Suprapubic skin (tissue), 4 donors: Measurements from ENCODE around the gene LRRC4C. TPM values are rescaled to one million over a fixed set of nuclear protein-coding genes. Genes with fewer than 3 reads are reported as not detected.
"Not testable (repeated sequence)": the region's sequence is repeated elsewhere in the genome, so short reads cannot be mapped to it uniquely, and the experiment has no call there.

ENCODE experiments used
- DNase-seq, 2 donors: peaks; one replicate each; pipeline ENCODE4 v3.0.0-alpha.2; 2019; ENCODE audit warnings: low spot score in 2 of 2
- H3K27ac ChIP-seq: fragments of 200-600 bp; sonication (generic); one replicate; pipeline ENCODE4 v1.5.1; 2019
- H3K27me3 ChIP-seq: fragments of 200-600 bp; sonication (generic); one replicate; pipeline ENCODE4 v1.5.1; 2019
- H3K36me3 ChIP-seq: fragments of 200-600 bp; sonication (generic); one replicate; pipeline ENCODE4 v1.5.1; 2019
- H3K4me1 ChIP-seq: fragments of 200-600 bp; sonication (generic); one replicate; pipeline ENCODE4 v1.5.1; 2019
- H3K4me3 ChIP-seq: fragments of 200-600 bp; sonication (generic); one replicate; pipeline ENCODE4 v1.5.1; 2019; ENCODE audit warnings: mild to moderate bottlenecking
- H3K9me3 ChIP-seq: fragments of 200-600 bp; sonication (generic); one replicate; pipeline ENCODE4 v1.5.1; 2019
- EP300 ChIP-seq: sonication (generic); formaldehyde crosslinking; IDR thresholded peaks from one replicate; pipeline ENCODE4 v1.6.1; 2017; ENCODE audit warnings: antibody characterized with exemption
- POLR2A ChIP-seq, 2 donors: fragments of 450-650 bp; IDR thresholded peaks; one replicate each; pipeline ENCODE4 v1.6.1; 2017; ENCODE audit warnings: antibody characterized with exemption in 2 of 2, mild to moderate bottlenecking in 2 of 2, moderate library complexity in 2 of 2
- POLR2AphosphoS5 ChIP-seq, 3 donors: sonication (generic); formaldehyde crosslinking; IDR thresholded peaks; one replicate each; pipeline ENCODE4 v1.6.1; 2017; ENCODE audit warnings: antibody characterized with exemption in 3 of 3
- WGBS: methylation state at CpG from one replicate; pipeline ENCODE4 v1.1.5; 2018; 5-methylcytosine and 5-hydroxymethylcytosine counted together
- total RNA-seq, 4 donors: library from RNA; depleted of rRNA; stranded (reverse); fragments of >200 nt; gene quantifications; one replicate each; pipeline ENCODE4 v1.1.0, GENCODE V29; 2016
- TF ChIP-seq, protein P1 (sequence below), 2 donors: fragments of 200-600 bp in 1 of 2; fragments of 450-650 bp in 1 of 2; sonication (generic) in 1 of 2; IDR thresholded peaks; one replicate each; pipeline ENCODE4 v1.5.1; 2016 to 2019; ENCODE audit warnings: antibody characterized with exemption in 2 of 2, mild to moderate bottlenecking in 1 of 2, moderate library complexity in 1 of 2

LRRC4C gene
- total RNA-seq, 4 donors from 2014 or later, result 0.19 to 1.1 (median 0.60) TPM; not detected in 1

GRCh38 chr11:40168414-40168813 is 1291.0 kb downstream of the LRRC4C start:
- H3K36me3 ChIP-seq, result no peaks in the 10 kb centered on the region
- WGBS, result 73% methylated on average over 1 of the region's 1 CpG
- no peak overlapping the region for H3K4me3 ChIP-seq
- H3K27ac ChIP-seq, result no peak overlapping the region
- H3K4me1 ChIP-seq, result no peaks in the 10 kb centered on the region
- no peak for DNase-seq
- H3K27me3 ChIP-seq, result no peaks in the 10 kb centered on the region
- TF ChIP-seq EP300, result no peak
- TF ChIP-seq POLR2AphosphoS5 (IDR thresholded peaks at IDR 0.05), result no peak
- H3K9me3 ChIP-seq, result no peaks in the 10 kb centered on the region

DNA sequence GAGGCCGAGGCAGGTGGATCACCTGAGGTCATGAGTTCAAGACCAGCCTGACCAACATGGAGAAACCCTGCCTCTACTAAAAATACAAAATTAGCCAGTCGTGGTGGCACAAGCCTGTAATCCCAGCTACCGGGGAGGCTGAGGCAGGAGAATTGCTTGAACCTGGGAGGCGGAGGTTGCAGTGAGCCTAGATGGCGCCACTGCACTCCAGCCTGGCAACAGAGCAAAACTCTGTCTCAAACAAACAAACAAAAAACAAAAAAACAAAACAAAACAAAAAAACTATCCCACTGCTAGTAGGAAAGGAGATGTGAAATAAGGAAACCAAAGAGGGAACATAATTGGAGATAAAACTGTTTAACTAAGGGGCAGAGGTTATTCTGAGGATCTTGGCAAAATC is 1291.6 kb downstream of the LRRC4C start:
- H3K27ac ChIP-seq, H3K4me3 ChIP-seq, DNase-seq, H3K36me3 ChIP-seq, H3K4me1 ChIP-seq, H3K27me3 ChIP-seq, H3K9me3 ChIP-seq: not testable (repeated sequence)
- 93% methylated on average over 5 of the region's 5 CpGs for WGBS

DNA sequence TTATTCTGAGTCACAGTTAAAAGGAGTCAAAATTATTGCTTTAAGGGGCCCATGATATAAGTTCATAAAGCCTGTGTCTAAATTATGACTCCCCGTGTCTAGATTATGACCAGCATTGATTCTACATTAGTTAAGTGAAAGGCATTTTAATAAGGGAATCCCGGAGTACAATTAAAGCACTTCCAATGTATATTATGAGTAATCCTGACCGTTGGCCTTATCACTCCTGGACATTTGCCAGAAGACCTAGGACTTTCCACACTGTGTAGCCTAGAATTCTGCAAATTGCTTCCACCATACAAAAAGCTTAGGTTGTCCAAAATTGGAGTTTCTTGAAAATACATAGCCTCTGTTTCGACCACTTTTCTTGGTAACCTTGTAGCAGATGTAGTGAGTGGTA is 1292.6 kb downstream of the LRRC4C start:
- DNase-seq, result no peak
- TF ChIP-seq EP300 (no peak), POLR2AphosphoS5 (IDR thresholded peaks at IDR 0.05) (no peak), POLR2A (IDR thresholded peaks at IDR 0.05) (no peak)
- TF ChIP-seq, protein P1, sequence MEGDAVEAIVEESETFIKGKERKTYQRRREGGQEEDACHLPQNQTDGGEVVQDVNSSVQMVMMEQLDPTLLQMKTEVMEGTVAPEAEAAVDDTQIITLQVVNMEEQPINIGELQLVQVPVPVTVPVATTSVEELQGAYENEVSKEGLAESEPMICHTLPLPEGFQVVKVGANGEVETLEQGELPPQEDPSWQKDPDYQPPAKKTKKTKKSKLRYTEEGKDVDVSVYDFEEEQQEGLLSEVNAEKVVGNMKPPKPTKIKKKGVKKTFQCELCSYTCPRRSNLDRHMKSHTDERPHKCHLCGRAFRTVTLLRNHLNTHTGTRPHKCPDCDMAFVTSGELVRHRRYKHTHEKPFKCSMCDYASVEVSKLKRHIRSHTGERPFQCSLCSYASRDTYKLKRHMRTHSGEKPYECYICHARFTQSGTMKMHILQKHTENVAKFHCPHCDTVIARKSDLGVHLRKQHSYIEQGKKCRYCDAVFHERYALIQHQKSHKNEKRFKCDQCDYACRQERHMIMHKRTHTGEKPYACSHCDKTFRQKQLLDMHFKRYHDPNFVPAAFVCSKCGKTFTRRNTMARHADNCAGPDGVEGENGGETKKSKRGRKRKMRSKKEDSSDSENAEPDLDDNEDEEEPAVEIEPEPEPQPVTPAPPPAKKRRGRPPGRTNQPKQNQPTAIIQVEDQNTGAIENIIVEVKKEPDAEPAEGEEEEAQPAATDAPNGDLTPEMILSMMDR (IDR thresholded peaks at IDR 0.05), result no peak

GRCh38 chr11:40162901-40163883 is 1296.3 kb downstream of the LRRC4C start:
- Histone ChIP-seq H3K27ac (no peak overlapping the region), H3K27me3 (no peaks in the 10 kb centered on the region), H3K4me1 (no peaks in the 10 kb centered on the region), H3K36me3 (no peaks in the 10 kb centered on the region), H3K4me3 (no peak overlapping the region), H3K9me3 (no peaks in the 10 kb centered on the region)
- WGBS, result 18% methylated on average over 4 of the region's 4 CpGs
- TF ChIP-seq, protein P1 (IDR thresholded peaks at IDR 0.05), result no peak
- TF ChIP-seq POLR2A (IDR thresholded peaks at IDR 0.05) (no peak), POLR2AphosphoS5 (IDR thresholded peaks at IDR 0.05) (no peak), EP300 (no peak)
- no peak for DNase-seq

More for the DNA sequence above, 1292.6 kb downstream of the LRRC4C start:
- H3K36me3 ChIP-seq, result no peaks in the 10 kb centered on the region
- H3K27me3 ChIP-seq, result no peaks in the 10 kb centered on the region
- no peak overlapping the region for H3K27ac ChIP-seq
- no peak overlapping the region for H3K4me3 ChIP-seq
- H3K9me3 ChIP-seq, result no peaks in the 10 kb centered on the region
- H3K4me1 ChIP-seq, result no peaks in the 10 kb centered on the region
- 67% methylated on average over 4 of the region's 4 CpGs for WGBS

DNA sequence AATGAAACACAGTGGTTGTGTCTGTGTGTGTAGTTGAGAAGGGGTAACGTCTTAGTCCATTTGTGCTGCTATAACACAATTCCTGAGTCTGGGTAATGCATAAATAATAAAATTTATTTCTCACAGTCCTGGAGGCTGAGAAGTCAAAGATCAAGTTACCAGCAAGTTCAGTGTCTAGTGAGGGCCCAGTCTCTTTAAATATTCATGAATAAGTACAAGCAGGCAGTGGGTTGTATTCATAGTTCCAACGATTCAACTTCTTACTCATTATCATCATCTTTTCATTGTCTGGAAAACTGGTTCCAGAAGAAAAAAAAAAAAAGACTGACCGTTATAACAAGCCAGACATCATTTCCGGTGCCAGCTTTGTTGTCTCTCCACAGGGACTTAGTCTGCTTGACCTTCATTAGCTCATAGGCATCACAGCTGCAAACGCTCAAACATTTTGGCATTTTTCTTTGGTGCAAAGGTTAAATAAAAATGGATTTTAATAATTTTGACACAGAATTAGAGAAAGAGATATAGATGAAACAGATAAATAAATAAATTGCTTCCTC is 1297.5 kb downstream of the LRRC4C start:
- WGBS, result 53% methylated on average over 5 of the region's 5 CpGs
- DNase-seq, result no peak
- Histone ChIP-seq H3K4me3 (no peak overlapping the region), H3K36me3 (no peaks in the 10 kb centered on the region), H3K4me1 (no peaks in the 10 kb centered on the region), H3K27ac (no peak overlapping the region), H3K27me3 (no peaks in the 10 kb centered on the region), H3K9me3 (peaks cover 4% of the 10 kb centered on the region)
- TF ChIP-seq, protein P1 (IDR thresholded peaks at IDR 0.05), result no peak
- no peak for TF ChIP-seq POLR2AphosphoS5 (IDR thresholded peaks at IDR 0.05)
- no peak for TF ChIP-seq EP300
- TF ChIP-seq POLR2A (IDR thresholded peaks at IDR 0.05), result no peak

DNA sequence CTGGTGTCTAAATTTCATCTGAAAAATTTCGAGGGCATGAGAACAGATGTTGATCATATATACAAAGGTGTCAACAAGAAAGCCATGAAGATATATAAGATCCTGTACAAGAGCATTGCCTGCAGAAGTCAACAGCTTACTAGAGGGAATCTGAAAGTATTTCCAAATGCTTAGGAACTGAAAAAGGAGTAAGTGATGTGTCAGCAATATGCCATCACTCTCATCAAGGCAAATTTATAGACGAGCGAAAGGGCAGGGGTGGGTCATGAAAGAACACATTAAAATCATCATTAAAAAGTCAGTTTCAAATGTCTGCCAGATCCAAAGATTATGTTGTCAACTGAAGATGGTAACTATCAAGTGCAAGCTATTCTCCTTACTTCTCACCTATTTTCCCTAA is 1299.0 kb downstream of the LRRC4C start:
- WGBS, result 55% methylated on average over 3 of the region's 3 CpGs
- Histone ChIP-seq H3K27me3 (no peaks in the 10 kb centered on the region), H3K9me3 (peaks cover 4% of the 10 kb centered on the region), H3K27ac (no peak overlapping the region), H3K36me3 (no peaks in the 10 kb centered on the region), H3K4me1 (no peaks in the 10 kb centered on the region), H3K4me3 (no peak overlapping the region)
- TF ChIP-seq POLR2AphosphoS5 (IDR thresholded peaks at IDR 0.05) (no peak), POLR2A (IDR thresholded peaks at IDR 0.05) (no peak), EP300 (no peak)
- TF ChIP-seq, protein P1 (IDR thresholded peaks at IDR 0.05), result no peak
- DNase-seq, result no peak
